HEK293T (cell line): ENCODE results near the gene CNIH3.

Source experiments
- ARNT ChIP-seq: fragments of 450-650 bp; IDR thresholded peaks from 2 replicates; pipeline ENCODE4 v1.6.1; 2017; ENCODE audit warnings: mild to moderate bottlenecking
- BHLHE40 ChIP-seq: fragments of 450-650 bp; IDR thresholded peaks from 2 replicates; pipeline ENCODE4 v1.6.1; 2016; ENCODE audit warnings: mild to moderate bottlenecking, moderate library complexity, borderline replicate concordance
- ELF4 ChIP-seq: fragments of 450-650 bp; IDR thresholded peaks from 2 replicates; pipeline ENCODE4 v1.6.1; 2017; ENCODE audit warnings: antibody characterized with exemption
- FOXA1 ChIP-seq: fragments of 450-650 bp; IDR thresholded peaks from 2 replicates; pipeline ENCODE4 v1.6.1; 2016; ENCODE audit warnings: mild to moderate bottlenecking
- FOXK2 ChIP-seq: fragments of 450-650 bp; IDR thresholded peaks from 2 replicates; pipeline ENCODE4 v1.6.1; 2016; ENCODE audit warnings: mild to moderate bottlenecking
- HDGF ChIP-seq: fragments of 450-650 bp; IDR thresholded peaks from 2 replicates; pipeline ENCODE4 v1.6.1; 2017; ENCODE audit warnings: antibody characterized with exemption, borderline replicate concordance
- PKNOX1 ChIP-seq: fragments of 450-650 bp; IDR thresholded peaks from 2 replicates; pipeline ENCODE4 v1.6.1; 2016
- SP1 ChIP-seq: fragments of 450-650 bp; IDR thresholded peaks from 2 replicates; pipeline ENCODE4 v1.6.1; 2017
- SUZ12 ChIP-seq: fragments of 450-650 bp; IDR thresholded peaks from 2 replicates; pipeline ENCODE4 v1.6.1; 2016; ENCODE audit warnings: mild to moderate bottlenecking

- TF ChIP-seq SP1 (no peak), ELF4 (no peak), HDGF (no peak), FOXK2 (no peak), ARNT (no peak), PKNOX1 (no peak), SUZ12 (no peak), BHLHE40 (no peak), FOXA1 (no peak)
Observed at GRCh38 chr1:224757508-224757907, 141.4 kb downstream of the CNIH3 start.
